HepG2 (cell line): ENCODE data around the gene GADD45G. TPM values are rescaled to one million over a fixed set of nuclear protein-coding genes. Genes with fewer than 3 reads are reported as not detected.

Experiments used
- ATAC-seq: fragments of 200-7000 bp; cut with Tn5 transposase; 3 replicates; pipeline ENCODE4 v1.9.1; 2020; ENCODE audit warnings: mild to moderate bottlenecking, moderate library complexity
- BruUV-seq: library from RNA; stranded (reverse); fragments of 400-500 nt; replicated peaks from 2 replicates; lab custom pipeline; 2021; lab: Mats Ljungman, UMichigan
- CTCF ChIA-PET: fragments of 300-600 bp; formaldehyde crosslinking; extraction: SDS; loops from one replicate; lab custom pipeline; 2021; ENCODE audit warnings: low total read pairs, inconsistent platforms, low intra/inter-chr PET ratio; lab: Yijun Ruan, JAX
- POLR2A ChIA-PET: fragments of 350-600 bp; sonication (Branson Sonifier 250); formaldehyde crosslinking; loops from one replicate; lab custom pipeline; 2020; ENCODE audit warnings: antibody characterized with exemption, inconsistent platforms; lab: Yijun Ruan, JAX
- DNase-seq: peaks from one replicate; pipeline ENCODE4 v3.0.0-alpha.2; 2015; ENCODE audit warnings: low spot score
- FAIRE-seq: peaks from 3 replicates; lab custom pipeline; 2011; peaks lifted over from hg19 to GRCh38; lab: Jason Lieb, UNC
- H2AFZ ChIP-seq: one replicate; pipeline ENCODE4 v1.6.1; 2011; ENCODE audit warnings: low read length, inconsistent platforms
- H3K27ac ChIP-seq: fragments of 300-600 bp; 3 replicates; pipeline ENCODE4 v1.8.0; 2011; ENCODE audit warnings: mixed run types, mild to moderate bottlenecking, mixed read lengths, low read length, inconsistent platforms; ENCODE audit not compliant: insufficient read depth; ENCODE audit errors: extremely low read length
- H3K27me3 ChIP-seq, 2 experiments: fragments of 200-600 bp in 1 of 2; 2 replicates in 1 of 2; 3 replicates in 1 of 2; pipeline versions ENCODE4 v1.6.0 to v1.8.0; 2011; ENCODE audit warnings: low read length in 2 of 2, mild to moderate bottlenecking in 2 of 2, moderate library complexity in 2 of 2, inconsistent platforms in 1 of 2; ENCODE audit not compliant: insufficient read depth in 2 of 2, control insufficient read depth in 1 of 2
- H3K36me3 ChIP-seq, 2 experiments: fragments of 200-600 bp in 1 of 2; replicated peaks in 1 of 2; 2 replicates in 1 of 2; 3 replicates in 1 of 2; pipeline versions ENCODE4 v1.5.1 to v1.8.0; 2011; ENCODE audit warnings: low read length in 2 of 2, inconsistent platforms in 1 of 2; ENCODE audit not compliant: insufficient read depth in 2 of 2, control insufficient read depth in 1 of 2
- H3K4me1 ChIP-seq: 2 replicates; pipeline ENCODE4 v1.5.1; 2012; ENCODE audit warnings: low read length, inconsistent platforms; ENCODE audit not compliant: insufficient read depth
- H3K4me2 ChIP-seq: 2 replicates; pipeline ENCODE4 v1.6.0; 2011; ENCODE audit warnings: low read depth, low read length, inconsistent platforms
- H3K4me3 ChIP-seq, 3 experiments: fragments of 200-600 bp in 1 of 3; sonication (generic), shearing (Covaris generic) in 1 of 3; replicated peaks in 1 of 3; 2 replicates each; pipeline ENCODE4 v1.5.1; 2011 to 2016; ENCODE audit warnings: low read length in 3 of 3, inconsistent platforms in 2 of 3, low read depth in 2 of 3, mild to moderate bottlenecking in 2 of 3, control low read depth in 1 of 3, mixed read lengths in 1 of 3; ENCODE audit not compliant: insufficient read depth in 1 of 3
- H3K79me2 ChIP-seq: one replicate; pipeline ENCODE4 v1.6.1; 2011; ENCODE audit warnings: low read length, inconsistent platforms; ENCODE audit not compliant: insufficient read depth
- H3K9ac ChIP-seq: 2 replicates; pipeline ENCODE4 v1.6.0; 2011; ENCODE audit warnings: mild to moderate bottlenecking, low read depth, low read length, inconsistent platforms; ENCODE audit not compliant: insufficient read depth
- H3K9me3 ChIP-seq: 2 replicates; pipeline ENCODE4 v1.5.1; 2012; ENCODE audit warnings: mild to moderate bottlenecking, low read length
- H4K20me1 ChIP-seq: 2 replicates; pipeline ENCODE4 v1.6.0; 2011; ENCODE audit warnings: inconsistent platforms, mild to moderate bottlenecking, low read length, moderate library complexity; ENCODE audit not compliant: insufficient read depth
- CTCF ChIP-seq: sonication (generic); formaldehyde crosslinking; IDR thresholded peaks from 2 replicates; pipeline ENCODE4 v1.5.0; 2020; ENCODE audit warnings: mild to moderate bottlenecking, missing genetic modification reagents, moderate library complexity
- GMEB1 ChIP-seq: sonication (generic); formaldehyde crosslinking; IDR thresholded peaks from 2 replicates; pipeline ENCODE4 v1.5.1; 2020; ENCODE audit warnings: missing genetic modification reagents, mild to moderate bottlenecking, borderline replicate concordance
- KDM2A ChIP-seq: sonication (generic); formaldehyde crosslinking; IDR thresholded peaks from 2 replicates; pipeline ENCODE4 v1.4.0; 2020; ENCODE audit warnings: low read depth, missing genetic modification reagents, borderline replicate concordance
- LBX2 ChIP-seq: sonication (generic); formaldehyde crosslinking; IDR thresholded peaks from 2 replicates; pipeline ENCODE4 v1.5.0; 2020; ENCODE audit warnings: missing genetic modification reagents, mild to moderate bottlenecking, borderline replicate concordance
- RNF2 ChIP-seq: fragments of 450-650 bp; conservative IDR thresholded peaks from 2 replicates; pipeline ENCODE4 v1.6.1; 2016; ENCODE audit warnings: low read depth
- RXRA ChIP-seq: sonication (generic); formaldehyde crosslinking; IDR thresholded peaks from 2 replicates; pipeline ENCODE4 v1.5.1; 2020; ENCODE audit warnings: missing genetic modification reagents
- SMC3 ChIP-seq: IDR thresholded peaks from 2 replicates; pipeline ENCODE4 v1.6.1; 2011; ENCODE audit warnings: low read length, improper control_type of control experiment
- STAG1 ChIP-seq: sonication (generic); formaldehyde crosslinking; IDR thresholded peaks from 2 replicates; pipeline ENCODE4 v1.4.0; 2020; ENCODE audit warnings: missing genetic modification reagents
- XRCC5 ChIP-seq: fragments of 200-400 bp; formaldehyde crosslinking; optimal IDR thresholded peaks from 2 replicates; pipeline ENCODE3; 2017; ENCODE audit warnings: mild to moderate bottlenecking, low read length
- ZNF564 ChIP-seq: sonication (generic); formaldehyde crosslinking; IDR thresholded peaks from 2 replicates; pipeline ENCODE4 v1.8.1; 2023; ENCODE audit warnings: mild to moderate bottlenecking, missing genetic modification reagents
- ZNF660 ChIP-seq: sonication (generic); formaldehyde crosslinking; IDR thresholded peaks from 2 replicates; pipeline ENCODE4 v1.5.1; 2020; ENCODE audit warnings: mild to moderate bottlenecking, low read depth, missing genetic modification reagents, borderline replicate concordance
- ZNF687 ChIP-seq: sonication (generic); formaldehyde crosslinking; IDR thresholded peaks from 2 replicates; pipeline ENCODE4 v1.5.1; 2020; ENCODE audit warnings: mild to moderate bottlenecking, missing genetic modification reagents, moderate library complexity
- WGBS: methylation state at CpG from one replicate; pipeline ENCODE4 v1.1.6; 2017; ENCODE audit warnings: low lambda C conversion rate; 5-methylcytosine and 5-hydroxymethylcytosine counted together
- in situ Hi-C: cut with HindIII; loops from 2 replicates; pipeline ENCODE4 v1.10.0; 2017; ENCODE audit warnings: low pct_unique_long_range_greater_than_20kb; ENCODE audit not compliant: extremely low pct_ligation_motif_present
- intact Hi-C: fragments of 100-400 bp; cut with micrococcal nuclease; formaldehyde crosslinking; loops from one replicate; pipeline ENCODE4 v1.10.0; 2022; ENCODE audit not compliant: unreplicated experiment
- polyA plus RNA-seq, 8 experiments: library from polyadenylated mRNA; depleted of rRNA in 3 of 8; stranded (reverse) in 7 of 8; unstranded in 1 of 8; fragments of >200 nt; fragmentation: Illumina TruSeq in 4 of 8; extraction: Trizol in 4 of 8; gene quantifications; 2 replicates each; pipeline versions ENCODE4 v1.2.1 to v1.2.3, GENCODE V29; 2011 to 2016; ENCODE audit warnings: low read depth in 4 of 8, missing spikeins in 1 of 8, mixed read lengths in 1 of 8; ENCODE audit not compliant: insufficient read depth in 1 of 8
- total RNA-seq, 5 experiments: library from RNA; depleted of rRNA; stranded (reverse); fragments of >200 nt; fragmentation: Illumina TruSeq; extraction: Trizol; gene quantifications; 2 replicates each; pipeline ENCODE4 v1.2.3, GENCODE V29; 2016; ENCODE audit warnings: low read depth in 1 of 5

GADD45G gene
- total and polyA plus RNA-seq, 2 of the 13 experiments (the other 11 are each of a cell fraction or from before 2014, with no cell fraction given), result not detected

- peak; percentile 47 for DNase-seq
Observed at GRCh38 chr9:89593727-89594427, 10.9 kb upstream of the GADD45G start.

More at GRCh38 chr9:89593727-89594427, 10.9 kb upstream of the GADD45G start:
- ATAC-seq, result peak; percentile 91
- TF ChIP-seq LBX2 (CRISPR knock-in tag) (no peak), RNF2 (0 out of 2 replicates have a peak, but pooled peaks have one; percentile 24), ZNF687 (CRISPR knock-in tag) (no peak; the same call in 1 of the 2 replicates), KDM2A (peak; percentile 27; the same call in 1 of the 2 replicates), ZNF564 (CRISPR knock-in tag) (no peak), ZNF660 (CRISPR knock-in tag) (no peak), XRCC5 (peak; percentile 74), RXRA (CRISPR knock-in tag) (0 out of 2 replicates have a peak, but pooled peaks have one; percentile 30), CTCF (CRISPR knock-in tag) (peak; percentile 84), STAG1 (CRISPR knock-in tag) (peak; percentile 45), SMC3 (0 out of 2 replicates have a peak, but pooled peaks have one; percentile 24), GMEB1 (CRISPR knock-in tag) (no peak)
- in situ Hi-C loops, result loop anchor here (10.0 kb wide), 1 partner anchor 1281 kb away; no protein-coding TSS in a partner anchor
- Histone ChIP-seq H3K4me2 (peak overlapping the region; percentile 66), H3K79me2 (no peaks in the 10 kb centered on the region), H3K4me1 (peaks cover 28% of the 10 kb centered on the region), H3K27me3 (no peaks in the 10 kb centered on the region; a peak in 2 of 5 replicates), H3K27ac (no peak overlapping the region), H3K9me3 (no peaks in the 10 kb centered on the region), H3K4me3 (peak overlapping the region in 2 of 3 experiments; percentile 18 to 57; a peak in 2 of 6 replicates), H4K20me1 (no peaks in the 10 kb centered on the region), H3K9ac (no peak overlapping the region), H3K36me3 (no peaks in the 10 kb centered on the region), H2AFZ (no peak overlapping the region)
- CTCF ChIA-PET, result interaction anchor here (1.4 to 2.8 kb wide), 2 partner anchors 17 to 508 kb away, joined by 10 to 18 read pairs; no protein-coding TSS in a partner anchor
- peak; percentile 74 for FAIRE-seq
- POLR2A ChIA-PET, result no interaction called here
- WGBS, result 28% methylated on average over 8 of the region's 14 CpGs
- intact Hi-C loops, result loop anchor here (1.0 kb wide), 1 partner anchor 18 kb away; no protein-coding TSS in a partner anchor
- no TSS peak for BruUV-seq
